GM18526 (cell line): Measurements from ENCODE around the gene CCDC106.

Source experiments
- POLR2A ChIP-seq: IDR thresholded peaks from 3 replicates; pipeline ENCODE4 v1.6.1; 2011; ENCODE audit not compliant: insufficient read length; ENCODE audit errors: extremely low read depth

CCDC106 gene

GRCh38 chr19:55622242-55622969 is 25.6 kb upstream of the CCDC106 start:
- TF ChIP-seq POLR2A = no peak

GRCh38 chr19:55623130-55623529 is 24.9 kb upstream of the CCDC106 start:
- TF ChIP-seq POLR2A = no peak

DNA sequence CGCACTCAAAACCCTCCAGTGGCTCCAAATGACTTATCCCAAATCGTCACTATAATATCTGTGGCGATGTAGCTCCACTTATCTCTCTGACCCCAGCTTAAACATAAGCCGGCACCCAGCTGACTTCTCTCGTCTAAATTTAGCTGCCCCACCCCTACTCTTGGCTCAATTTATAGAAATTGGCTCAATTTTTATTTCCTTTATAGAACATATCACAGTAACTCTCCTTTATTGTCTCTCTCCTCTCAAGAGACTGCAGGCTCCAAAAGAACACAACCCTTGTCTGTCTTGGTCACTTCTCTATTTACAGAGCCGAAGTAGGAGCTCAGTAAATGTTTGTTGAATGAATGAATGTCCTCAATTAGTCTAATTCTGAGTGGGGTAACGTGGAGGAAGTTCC is 24.5 kb upstream of the CCDC106 start:
- TF ChIP-seq POLR2A = no peak

DNA sequence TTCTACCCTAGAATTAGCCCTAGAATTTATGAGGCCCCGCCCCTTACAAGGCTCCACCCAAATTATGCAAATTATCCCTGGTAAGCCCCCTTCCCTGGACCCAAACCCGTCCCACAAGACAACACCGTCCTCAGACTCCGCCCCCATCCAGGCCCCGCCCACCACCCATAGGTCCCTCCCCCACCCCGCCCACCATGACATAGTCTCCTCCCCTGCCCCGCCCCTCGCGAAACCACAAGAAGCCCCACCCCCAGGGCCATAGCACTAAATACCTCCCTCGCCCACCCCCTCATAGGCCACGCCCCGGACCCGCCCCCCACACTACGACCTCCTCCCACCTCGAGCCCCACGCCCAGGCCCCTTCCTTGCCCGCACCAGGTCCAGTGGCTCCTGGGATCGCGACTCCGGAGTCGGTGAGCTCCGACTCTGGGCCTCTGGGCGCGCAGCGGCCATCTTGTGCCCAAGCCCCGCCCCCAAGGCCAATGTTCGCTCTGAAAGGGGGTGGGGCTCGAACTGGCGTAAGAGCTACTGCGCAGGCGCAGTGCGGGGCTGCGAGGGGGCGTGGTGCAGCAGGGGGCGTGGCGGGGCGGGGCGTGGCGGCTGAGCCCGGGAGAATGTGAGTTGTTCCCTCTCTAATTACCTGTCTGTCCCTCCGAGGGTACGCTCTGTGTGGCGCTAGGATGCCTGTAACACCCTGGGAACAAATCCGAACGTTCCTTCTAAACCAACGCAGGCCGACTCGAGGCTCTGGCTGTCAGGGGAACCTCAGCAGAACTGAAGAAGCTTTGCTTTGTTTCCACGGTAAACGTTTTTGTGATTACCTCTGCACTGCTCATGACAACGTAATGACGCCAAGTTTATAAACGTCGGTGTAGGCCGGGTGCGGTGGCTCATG is 23.7 kb upstream of the CCDC106 start, which contains the start of gene ZNF784:
Gene ZNF784, minus strand, starts transcription at position 458 of the 895 bp plus-strand sequence. Its CDS starts 5 bp downstream, at position 453.
- peak; percentile 89 for TF ChIP-seq POLR2A

- no peak for TF ChIP-seq POLR2A
These were observed 23.0 kb upstream of the CCDC106 start for GRCh38 chr19:55625004-55625326.

DNA sequence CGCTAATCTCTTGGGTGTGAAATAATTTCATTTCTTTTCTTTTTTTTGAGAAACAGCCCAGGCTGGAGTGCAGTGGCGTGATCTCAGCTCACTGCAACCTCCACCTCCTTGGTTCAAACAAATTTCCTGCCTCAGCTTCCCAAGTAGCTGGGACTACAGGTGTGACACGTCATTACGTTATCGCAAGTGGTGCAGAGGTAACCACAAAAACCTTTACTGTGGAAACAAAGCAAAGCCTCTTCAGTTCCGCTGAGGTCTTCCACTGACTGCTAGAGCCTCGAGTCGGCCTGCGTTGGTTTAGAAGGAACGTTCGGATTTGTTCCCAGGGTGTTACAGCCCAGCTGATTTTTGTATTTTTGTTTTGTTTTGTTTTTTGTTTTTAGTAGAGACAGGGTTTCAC is 21.7 kb upstream of the CCDC106 start:
- TF ChIP-seq POLR2A = no peak

- TF ChIP-seq POLR2A = no peak
These were observed 15.6 kb upstream of the CCDC106 start for GRCh38 chr19:55632463-55632834.

GRCh38 chr19:55633861-55634260 is 14.2 kb upstream of the CCDC106 start:
- TF ChIP-seq POLR2A = no peak

DNA sequence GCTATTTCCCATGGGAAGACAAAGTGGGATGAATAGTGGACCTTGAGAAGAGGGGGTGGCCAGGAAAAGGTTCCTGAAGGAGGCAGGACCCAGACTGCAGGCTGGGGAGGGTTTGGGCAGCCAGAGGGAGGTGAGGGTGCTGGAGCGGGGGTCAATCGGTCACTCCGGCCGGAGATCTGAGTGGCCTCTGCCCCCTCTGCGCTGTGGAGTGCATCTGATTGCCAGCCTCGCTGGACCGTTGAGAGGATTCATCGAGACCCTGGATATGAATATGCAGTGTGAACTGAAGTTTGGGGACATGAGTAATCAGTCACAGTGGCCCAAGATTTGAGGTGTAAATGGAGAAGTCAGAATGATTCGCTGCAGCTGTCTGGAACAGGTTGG is 12.7 kb upstream of the CCDC106 start:
- no peak for TF ChIP-seq POLR2A

GRCh38 chr19:55635856-55636440 is 12.1 kb upstream of the CCDC106 start:
- TF ChIP-seq POLR2A = no peak

GRCh38 chr19:55636723-55637122 is 11.3 kb upstream of the CCDC106 start:
- no peak for TF ChIP-seq POLR2A

GRCh38 chr19:55637534-55637933 is 10.5 kb upstream of the CCDC106 start:
- TF ChIP-seq POLR2A = no peak

GRCh38 chr19:55638864-55639359 is 9.1 kb upstream of the CCDC106 start:
- TF ChIP-seq POLR2A = no peak

- TF ChIP-seq POLR2A = peak; percentile 19
These were observed 7.9 kb upstream of the CCDC106 start for GRCh38 chr19:55640043-55640576.

DNA sequence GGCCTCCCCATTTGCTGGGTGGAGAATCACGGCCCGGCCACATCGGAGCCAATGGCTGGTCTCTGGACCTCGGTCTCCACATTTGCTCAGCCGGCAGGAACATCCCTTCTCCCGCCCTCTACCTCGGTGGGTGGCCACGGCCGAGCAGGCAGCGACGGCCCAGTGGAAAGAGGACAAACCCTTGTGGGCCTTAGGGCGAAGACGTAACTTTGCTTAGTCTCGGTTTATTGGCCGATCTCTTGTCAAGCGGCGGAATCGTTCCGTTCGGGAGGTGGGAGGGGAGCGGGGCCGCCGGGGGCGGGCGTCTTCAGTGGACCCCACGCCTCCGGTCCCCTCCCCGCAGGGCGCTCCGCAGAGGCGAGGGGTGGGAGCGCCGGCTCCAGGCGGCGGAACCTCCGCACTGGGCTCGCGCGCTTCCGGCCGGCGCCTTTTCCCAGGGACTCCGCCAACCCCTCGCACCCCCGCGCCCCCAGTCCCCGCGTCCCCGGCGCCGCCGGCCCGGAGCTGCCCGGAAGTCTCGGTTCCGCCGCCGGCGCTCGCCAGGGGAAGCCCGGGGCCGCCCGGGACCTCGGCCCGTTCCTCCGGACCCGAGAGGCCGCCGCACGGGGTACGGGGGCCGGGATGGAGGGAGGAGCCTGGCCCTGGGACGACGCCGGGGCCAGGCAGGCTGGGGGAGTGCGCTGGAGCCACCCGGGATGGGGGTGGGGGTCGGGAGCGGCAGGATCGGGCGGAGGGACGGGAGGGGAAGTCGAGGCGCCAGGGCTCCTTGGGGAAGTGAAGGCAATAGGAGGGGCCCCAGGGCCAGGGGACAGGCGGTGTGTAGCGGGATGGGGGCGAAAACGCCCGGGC is 7.2 kb upstream of the CCDC106 start, which contains the start of gene ZNF580:
Gene ZNF580, plus strand, starts transcription at position 426 of the 849 bp plus-strand sequence. CDS start 1,507 bp downstream, outside the sequence.
- no peak for TF ChIP-seq POLR2A
